GM23338 (cell line): Measurements from ENCODE around the gene NUTM1. TPM values are rescaled to one million over a fixed set of nuclear protein-coding genes. Genes with fewer than 3 reads are reported as not detected.

Source experiments
- ATAC-seq: fragments of 200-7000 bp; cut with Tn5 transposase; 3 replicates; pipeline ENCODE4 v1.9.1; 2020
- DNase-seq: peaks from one replicate; pipeline ENCODE4 v3.0.0-alpha.2; 2015; ENCODE audit warnings: low spot score
- H2AFZ ChIP-seq: fragments of 200-600 bp; sonication (generic); 2 replicates; pipeline ENCODE4 v1.8.0; 2016; ENCODE audit warnings: antibody characterized with exemption, mild to moderate bottlenecking, moderate library complexity
- H3F3A ChIP-seq: fragments of 200-600 bp; sonication (generic); replicated peaks from 2 replicates; pipeline ENCODE4 v1.8.0; 2017; ENCODE audit warnings: antibody characterized with exemption, mixed run types, low read depth
- H3K27ac ChIP-seq: fragments of 200-600 bp; sonication (generic); 2 replicates; pipeline ENCODE4 v1.6.1; 2016; ENCODE audit warnings: low read depth
- H3K27me3 ChIP-seq: fragments of 200-600 bp; sonication (generic); 2 replicates; pipeline ENCODE4 v1.8.0; 2016; ENCODE audit warnings: mild to moderate bottlenecking, mixed run types, moderate library complexity; ENCODE audit not compliant: insufficient read depth
- H3K36me3 ChIP-seq: fragments of 200-600 bp; sonication (generic); 2 replicates; pipeline ENCODE4 v1.8.0; 2016; ENCODE audit warnings: mild to moderate bottlenecking; ENCODE audit not compliant: insufficient read depth
- H3K4me1 ChIP-seq: fragments of 200-600 bp; sonication (generic); 2 replicates; pipeline ENCODE4 v1.8.0; 2016; ENCODE audit warnings: mild to moderate bottlenecking, moderate library complexity; ENCODE audit not compliant: insufficient read depth
- H3K4me2 ChIP-seq: fragments of 200-600 bp; sonication (generic); 2 replicates; pipeline ENCODE4 v1.7.1; 2017; ENCODE audit warnings: mixed run types
- H3K4me3 ChIP-seq: fragments of 200-600 bp; sonication (generic); 2 replicates; pipeline ENCODE4 v1.6.1; 2016; ENCODE audit warnings: mixed run types
- H3K79me2 ChIP-seq: fragments of 200-600 bp; sonication (generic); replicated peaks from 2 replicates; pipeline ENCODE4 v1.8.0; 2017; ENCODE audit warnings: mild to moderate bottlenecking; ENCODE audit not compliant: insufficient read depth
- H3K9me2 ChIP-seq: fragments of 200-600 bp; sonication (generic); 2 replicates; pipeline ENCODE4 v1.8.0; 2017; ENCODE audit not compliant: insufficient read depth
- H4K20me1 ChIP-seq: fragments of 200-600 bp; sonication (generic); replicated peaks from 2 replicates; pipeline ENCODE4 v1.8.0; 2017; ENCODE audit warnings: mild to moderate bottlenecking; ENCODE audit not compliant: insufficient read depth
- H3K27ac Mint-ChIP-seq: 2 replicates; pipeline ENCODE4 v1.8.0; 2020; ENCODE audit warnings: inconsistent platforms, mild to moderate bottlenecking, moderate library complexity, mixed read lengths
- H3K27me3 Mint-ChIP-seq: 3 replicates; pipeline ENCODE4 v1.8.0; 2022; ENCODE audit warnings: low read depth, mild to moderate bottlenecking, moderate library complexity, mixed read lengths, inconsistent platforms; ENCODE audit not compliant: insufficient read depth, poor library complexity
- H3K36me3 Mint-ChIP-seq: 3 replicates; pipeline ENCODE4 v1.8.0; 2021; ENCODE audit warnings: low read depth, mild to moderate bottlenecking, inconsistent platforms, moderate library complexity, mixed read lengths
- H3K4me1 Mint-ChIP-seq: 3 replicates; pipeline ENCODE4 v1.8.0; 2020; ENCODE audit warnings: mild to moderate bottlenecking, inconsistent platforms, mixed read lengths
- H3K4me3 Mint-ChIP-seq: 3 replicates; pipeline ENCODE4 v1.8.0; 2021; ENCODE audit warnings: moderate library complexity, mild to moderate bottlenecking, inconsistent platforms, mixed read lengths
- H3K9me3 Mint-ChIP-seq: 3 replicates; pipeline ENCODE4 v1.8.0; 2020; ENCODE audit warnings: moderate library complexity, mild to moderate bottlenecking, inconsistent platforms, mixed read lengths
- CREB1 ChIP-seq: fragments of 250-450 bp; sonication (Bioruptor Pico); IDR thresholded peaks from 2 replicates; pipeline ENCODE4 v1.5.0; 2020; ENCODE audit warnings: low read depth, mild to moderate bottlenecking, moderate library complexity
- CTCF ChIP-seq, 2 experiments: fragments of 200-600 bp in 1 of 2; sonication (generic) in 1 of 2; conservative IDR thresholded peaks; 2 replicates each; pipeline versions ENCODE4 v1.5.1 to v1.6.1; 2016 to 2017; ENCODE audit warnings: antibody characterized with exemption in 2 of 2, low read depth in 2 of 2, mild to moderate bottlenecking in 2 of 2, moderate library complexity in 1 of 2
- ETS1 ChIP-seq: IDR thresholded peaks from 2 replicates; pipeline ENCODE4 v1.6.1; 2016; ENCODE audit warnings: antibody characterized with exemption
- EZH2 ChIP-seq: fragments of 200-600 bp; sonication (generic); IDR thresholded peaks from one replicate; pipeline ENCODE4 v1.8.0; 2017; ENCODE audit warnings: antibody characterized with exemption, mild to moderate bottlenecking, low read depth; ENCODE audit not compliant: unreplicated experiment
- EZH2phosphoT487 ChIP-seq: fragments of 200-600 bp; sonication (generic); IDR thresholded peaks from one replicate; pipeline ENCODE4 v1.8.1; 2018; ENCODE audit warnings: antibody characterized with exemption; ENCODE audit not compliant: unreplicated experiment
- JUNB ChIP-seq: IDR thresholded peaks from one replicate; pipeline ENCODE4 v1.6.1; 2016; ENCODE audit warnings: antibody characterized with exemption; ENCODE audit not compliant: unreplicated experiment
- NANOG ChIP-seq: IDR thresholded peaks from 2 replicates; pipeline ENCODE4 v1.6.1; 2016; ENCODE audit warnings: antibody characterized with exemption, borderline replicate concordance
- POLR2AphosphoS5 ChIP-seq: IDR thresholded peaks from 2 replicates; pipeline ENCODE4 v1.6.1; 2016; ENCODE audit warnings: antibody characterized with exemption, low read depth
- STAT1 ChIP-seq: IDR thresholded peaks from one replicate; pipeline ENCODE4 v1.6.1; 2016; ENCODE audit warnings: antibody characterized with exemption; ENCODE audit not compliant: unreplicated experiment
- ZNF114 ChIP-seq: fragments of 250-450 bp; sonication (Bioruptor Pico); IDR thresholded peaks from 2 replicates; pipeline ENCODE4 v1.5.0; 2020; ENCODE audit warnings: mild to moderate bottlenecking, moderate library complexity
- ZNF331 ChIP-seq: fragments of 250-450 bp; sonication (Bioruptor Pico); IDR thresholded peaks from 2 replicates; pipeline ENCODE4 v1.5.0; 2020; ENCODE audit warnings: low read depth, mild to moderate bottlenecking, moderate library complexity
- polyA plus RNA-seq: library from polyadenylated mRNA; unstranded; fragments of >200 nt; fragmentation: Nextera tagmentation; extraction: Ambion mirVana; gene quantifications from 2 replicates; pipeline ENCODE4 v1.2.1, GENCODE V29; 2016
- total RNA-seq: library from RNA; depleted of rRNA; stranded (reverse); fragments of >200 nt; shearing (Covaris generic); gene quantifications from 2 replicates; pipeline ENCODE4 v1.2.3, GENCODE V29; 2014
- TF ChIP-seq, protein P1 (sequence below): IDR thresholded peaks from one replicate; pipeline ENCODE4 v1.6.1; 2018; ENCODE audit warnings: antibody characterized with exemption; ENCODE audit not compliant: unreplicated experiment

NUTM1 gene
- total and polyA plus RNA-seq, 2 experiments from 2014 or later: 0.16 to 1.2 TPM

DNA sequence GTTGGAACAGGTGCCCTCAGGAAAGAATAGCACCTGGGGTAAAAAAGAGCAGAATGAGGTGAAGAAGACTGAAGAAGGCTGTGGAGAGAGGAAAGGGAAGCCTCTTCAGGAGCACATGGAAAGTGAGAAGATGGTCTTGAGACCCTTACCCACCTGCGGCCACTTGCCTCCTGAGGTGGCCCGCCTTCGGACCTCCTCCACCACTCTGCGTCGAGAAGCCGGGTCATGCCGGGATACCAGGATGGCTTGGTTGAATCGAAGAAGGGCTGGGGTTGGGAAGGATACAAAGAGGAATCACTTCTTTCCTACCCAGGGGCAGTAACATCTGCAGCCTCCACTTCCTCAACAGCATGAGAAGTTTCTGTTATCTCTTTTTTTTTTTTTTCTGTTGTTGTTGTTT, 20.9 kb downstream of the NUTM1 start (continued):
- TF ChIP-seq CTCF (conservative IDR thresholded peaks at IDR 0.05; ENCODE audit: low read depth in 2 of 2) (no peak), EZH2phosphoT487 (no peak), STAT1 (no peak), NANOG (no peak), ZNF331 (no peak)

DNA sequence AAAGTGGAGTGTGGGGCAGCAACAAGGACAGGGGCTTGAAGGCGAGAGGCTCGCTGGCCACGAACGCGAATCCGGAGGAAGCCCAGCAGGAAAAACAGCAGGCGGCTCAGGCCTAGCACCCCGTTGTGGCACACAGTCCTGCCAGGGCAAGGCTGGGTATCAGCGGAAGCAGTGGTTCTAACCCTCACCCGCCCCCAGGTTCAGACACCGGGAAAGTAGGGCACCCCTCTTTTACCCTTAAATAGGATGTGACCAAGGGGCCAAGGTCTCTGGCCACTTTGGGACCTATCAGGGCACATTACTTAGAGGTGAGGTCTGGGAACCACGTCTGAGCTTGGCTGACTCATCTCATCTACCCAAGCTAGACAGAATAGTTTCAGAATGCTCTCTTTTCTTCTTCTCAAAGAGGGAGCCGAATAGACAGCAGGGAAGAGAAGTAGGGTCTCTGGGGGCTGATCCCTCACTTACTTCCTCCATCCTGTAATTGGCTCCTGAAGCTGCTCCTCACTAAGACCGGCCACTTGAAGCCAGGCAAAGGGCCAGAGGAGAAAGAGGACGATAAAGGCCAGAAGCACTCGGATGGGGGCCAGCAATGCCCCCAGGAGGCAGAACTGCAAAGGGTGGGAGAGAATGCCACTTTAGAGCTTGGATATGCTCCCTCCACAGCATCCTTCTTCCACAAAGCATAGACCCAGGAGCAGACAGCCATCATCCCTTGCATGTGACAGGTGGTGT, 22.1 kb downstream of the NUTM1 start:
- peaks cover 17% of the 10 kb centered on the region for H3K4me1 ChIP-seq
- H3K4me3 ChIP-seq: peak overlapping the region; percentile 93
- Mint-ChIP-seq H3K27me3 (peaks cover 25% of the 10 kb centered on the region), H3K9me3 (no peaks in the 10 kb centered on the region; the same call in 2 of the 3 replicates), H3K4me3 (peak overlapping the region; percentile 97), H3K4me1 (peaks cover 19% of the 10 kb centered on the region), H3K36me3 (peaks cover 41% of the 10 kb centered on the region), H3K27ac (peak overlapping the region; percentile 55; the same call in 1 of the 2 replicates)
- H3K27me3 ChIP-seq: no peaks in the 10 kb centered on the region
- peaks cover 23% of the 10 kb centered on the region for H3K79me2 ChIP-seq
- ATAC-seq (no peak), DNase-seq (peak; percentile 34)
- H3K4me2 ChIP-seq: peak overlapping the region; percentile 98
- H3K27ac ChIP-seq: no peak overlapping the region
- no peaks in the 10 kb centered on the region for H3K9me2 ChIP-seq
- no peak overlapping the region for H2AFZ ChIP-seq
- H3F3A ChIP-seq: peaks cover 11% of the 10 kb centered on the region; the same call in 1 of the 2 replicates
- peaks cover 20% of the 10 kb centered on the region for H4K20me1 ChIP-seq
- H3K36me3 ChIP-seq: peaks cover 15% of the 10 kb centered on the region
- TF ChIP-seq, protein P1, sequence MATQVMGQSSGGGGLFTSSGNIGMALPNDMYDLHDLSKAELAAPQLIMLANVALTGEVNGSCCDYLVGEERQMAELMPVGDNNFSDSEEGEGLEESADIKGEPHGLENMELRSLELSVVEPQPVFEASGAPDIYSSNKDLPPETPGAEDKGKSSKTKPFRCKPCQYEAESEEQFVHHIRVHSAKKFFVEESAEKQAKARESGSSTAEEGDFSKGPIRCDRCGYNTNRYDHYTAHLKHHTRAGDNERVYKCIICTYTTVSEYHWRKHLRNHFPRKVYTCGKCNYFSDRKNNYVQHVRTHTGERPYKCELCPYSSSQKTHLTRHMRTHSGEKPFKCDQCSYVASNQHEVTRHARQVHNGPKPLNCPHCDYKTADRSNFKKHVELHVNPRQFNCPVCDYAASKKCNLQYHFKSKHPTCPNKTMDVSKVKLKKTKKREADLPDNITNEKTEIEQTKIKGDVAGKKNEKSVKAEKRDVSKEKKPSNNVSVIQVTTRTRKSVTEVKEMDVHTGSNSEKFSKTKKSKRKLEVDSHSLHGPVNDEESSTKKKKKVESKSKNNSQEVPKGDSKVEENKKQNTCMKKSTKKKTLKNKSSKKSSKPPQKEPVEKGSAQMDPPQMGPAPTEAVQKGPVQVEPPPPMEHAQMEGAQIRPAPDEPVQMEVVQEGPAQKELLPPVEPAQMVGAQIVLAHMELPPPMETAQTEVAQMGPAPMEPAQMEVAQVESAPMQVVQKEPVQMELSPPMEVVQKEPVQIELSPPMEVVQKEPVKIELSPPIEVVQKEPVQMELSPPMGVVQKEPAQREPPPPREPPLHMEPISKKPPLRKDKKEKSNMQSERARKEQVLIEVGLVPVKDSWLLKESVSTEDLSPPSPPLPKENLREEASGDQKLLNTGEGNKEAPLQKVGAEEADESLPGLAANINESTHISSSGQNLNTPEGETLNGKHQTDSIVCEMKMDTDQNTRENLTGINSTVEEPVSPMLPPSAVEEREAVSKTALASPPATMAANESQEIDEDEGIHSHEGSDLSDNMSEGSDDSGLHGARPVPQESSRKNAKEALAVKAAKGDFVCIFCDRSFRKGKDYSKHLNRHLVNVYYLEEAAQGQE: no peak
- TF ChIP-seq POLR2AphosphoS5 (no peak), STAT1 (no peak), NANOG (no peak), CREB1 (no peak), JUNB (no peak), ZNF114 (CRISPR knock-in tag) (no peak), CTCF (conservative IDR thresholded peaks at IDR 0.05; ENCODE audit: low read depth in 2 of 2) (no peak), ETS1 (no peak), EZH2 (no peak), EZH2phosphoT487 (no peak)
